Activated T-cell treated with anti-CD3 and anti-CD28 coated beads for 48 hours (primary cell): ENCODE measurements around the gene SNAPC2.

Experiments
- DNase-seq: peaks from one replicate; pipeline ENCODE4 v3.0.0-alpha.2; 2020; ENCODE audit warnings: low read depth

Gene SNAPC2

GRCh38 chr19:7968796-7969554, 48.8 kb downstream of the SNAPC2 start:
- no peak for DNase-seq

- DNase-seq, result no peak
These were observed 49.4 kb downstream of the SNAPC2 start for GRCh38 chr19:7969555-7969939.

GRCh38 chr19:7970716-7971448, 50.7 kb downstream of the SNAPC2 start:
- no peak for DNase-seq

- DNase-seq, result no peak
These were observed 51.7 kb downstream of the SNAPC2 start for GRCh38 chr19:7971553-7972520.
